Bronchial epithelial cell (primary cell): ENCODE data around the gene SEC14L5. TPM values are rescaled to one million over a fixed set of nuclear protein-coding genes. Genes with fewer than 3 reads are reported as not detected.

Experiments
- DNase-seq: peaks from one replicate; pipeline ENCODE4 v3.0.0-alpha.2; 2010; ENCODE audit warnings: low read depth
- FAIRE-seq: peaks from 2 replicates; lab custom pipeline; 2011; peaks lifted over from hg19 to GRCh38; lab: Jason Lieb, UNC
- H3K27me3 ChIP-seq: 2 replicates; pipeline ENCODE4 v1.5.1; 2011; ENCODE audit warnings: low read length; ENCODE audit not compliant: control insufficient read depth, insufficient read depth
- H3K36me3 ChIP-seq: 2 replicates; pipeline ENCODE4 v1.5.1; 2011; ENCODE audit warnings: low read length; ENCODE audit not compliant: control insufficient read depth, insufficient read depth
- H3K4me3 ChIP-seq: 2 replicates; pipeline ENCODE4 v1.5.1; 2011; ENCODE audit warnings: mild to moderate bottlenecking, low read depth, low read length, control low read depth
- total RNA-seq: library from RNA; depleted of rRNA; stranded (reverse); fragments of >200 nt; gene quantifications from 2 replicates; pipeline ENCODE4 v1.2.1, GENCODE V29; 2014
- TF ChIP-seq, protein P1 (sequence below): IDR thresholded peaks from 2 replicates; pipeline ENCODE4 v1.5.1; 2011; ENCODE audit warnings: mild to moderate bottlenecking, moderate library complexity, low read length, control low read depth, inconsistent platforms; ENCODE audit not compliant: insufficient read depth, severe bottlenecking

The SEC14L5 gene
- total RNA-seq, 1 donor from 2014 or later = under 0.01 TPM

GRCh38 chr16:5003828-5004227, 45.7 kb downstream of the SEC14L5 start:
- TF ChIP-seq, protein P1, sequence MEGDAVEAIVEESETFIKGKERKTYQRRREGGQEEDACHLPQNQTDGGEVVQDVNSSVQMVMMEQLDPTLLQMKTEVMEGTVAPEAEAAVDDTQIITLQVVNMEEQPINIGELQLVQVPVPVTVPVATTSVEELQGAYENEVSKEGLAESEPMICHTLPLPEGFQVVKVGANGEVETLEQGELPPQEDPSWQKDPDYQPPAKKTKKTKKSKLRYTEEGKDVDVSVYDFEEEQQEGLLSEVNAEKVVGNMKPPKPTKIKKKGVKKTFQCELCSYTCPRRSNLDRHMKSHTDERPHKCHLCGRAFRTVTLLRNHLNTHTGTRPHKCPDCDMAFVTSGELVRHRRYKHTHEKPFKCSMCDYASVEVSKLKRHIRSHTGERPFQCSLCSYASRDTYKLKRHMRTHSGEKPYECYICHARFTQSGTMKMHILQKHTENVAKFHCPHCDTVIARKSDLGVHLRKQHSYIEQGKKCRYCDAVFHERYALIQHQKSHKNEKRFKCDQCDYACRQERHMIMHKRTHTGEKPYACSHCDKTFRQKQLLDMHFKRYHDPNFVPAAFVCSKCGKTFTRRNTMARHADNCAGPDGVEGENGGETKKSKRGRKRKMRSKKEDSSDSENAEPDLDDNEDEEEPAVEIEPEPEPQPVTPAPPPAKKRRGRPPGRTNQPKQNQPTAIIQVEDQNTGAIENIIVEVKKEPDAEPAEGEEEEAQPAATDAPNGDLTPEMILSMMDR = no peak
- H3K36me3 ChIP-seq = no peaks in the 10 kb centered on the region
- H3K4me3 ChIP-seq = no peak overlapping the region
- no peak for DNase-seq
- no peaks in the 10 kb centered on the region for H3K27me3 ChIP-seq
- FAIRE-seq = no peak

DNA sequence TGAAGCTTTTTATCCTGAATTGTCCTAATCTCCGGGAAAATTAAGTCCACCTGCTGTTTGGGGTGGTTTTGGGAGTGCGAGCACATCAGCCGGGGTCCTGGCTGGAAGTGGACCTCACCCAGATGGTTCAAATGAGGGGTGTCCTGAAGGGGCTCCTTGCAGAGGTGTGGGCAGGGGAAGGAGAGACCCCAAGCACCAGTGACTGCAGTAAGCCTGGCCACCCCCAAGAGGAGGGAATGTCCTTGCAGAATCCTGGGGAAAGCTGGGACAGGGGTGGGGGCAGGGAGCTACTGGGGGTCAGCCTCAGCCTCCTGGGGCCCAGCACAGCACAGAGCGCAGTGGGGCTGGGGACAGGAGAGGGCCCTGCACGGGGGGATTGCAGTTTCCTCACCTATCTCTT, 46.2 kb downstream of the SEC14L5 start:
- H3K27me3 ChIP-seq = no peaks in the 10 kb centered on the region
- no peaks in the 10 kb centered on the region for H3K36me3 ChIP-seq
- TF ChIP-seq, protein P1 = no peak
- no peak for FAIRE-seq
- H3K4me3 ChIP-seq = no peak overlapping the region
- no peak for DNase-seq

- DNase-seq = no peak
- no peaks in the 10 kb centered on the region for H3K36me3 ChIP-seq
- peaks cover 3% of the 10 kb centered on the region for H3K27me3 ChIP-seq
- no peak overlapping the region for H3K4me3 ChIP-seq
- TF ChIP-seq, protein P1 = no peak
- no peak for FAIRE-seq
Observed at GRCh38 chr16:5005916-5006315, 47.8 kb downstream of the SEC14L5 start.

- Histone ChIP-seq H3K36me3 (no peaks in the 10 kb centered on the region), H3K4me3 (no peak overlapping the region), H3K27me3 (peaks cover 4% of the 10 kb centered on the region)
- TF ChIP-seq, protein P1 = no peak
- FAIRE-seq (no peak), DNase-seq (no peak)
Observed at GRCh38 chr16:5006348-5007193, 48.4 kb downstream of the SEC14L5 start.

DNA sequence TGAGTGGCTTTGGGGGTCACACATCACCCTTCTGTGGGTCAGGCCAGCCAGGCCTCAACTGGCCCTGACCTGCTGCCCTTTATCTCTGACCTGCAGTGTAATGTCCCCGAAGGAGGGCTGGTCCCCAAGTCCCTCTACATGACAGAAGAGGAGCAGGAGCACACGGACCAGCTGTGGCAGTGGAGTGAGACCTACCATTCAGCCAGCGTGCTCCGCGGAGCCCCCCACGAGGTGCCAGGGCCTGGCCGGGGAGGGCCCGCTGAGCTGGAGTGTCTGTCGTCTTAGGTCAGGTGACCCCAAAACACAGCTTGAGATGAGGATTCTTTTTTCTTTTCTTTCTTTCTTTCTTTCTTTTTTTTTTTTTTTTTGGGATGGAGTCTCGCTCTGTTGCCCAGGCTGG, 49.1 kb downstream of the SEC14L5 start:
- Histone ChIP-seq H3K4me3 (no peak overlapping the region), H3K36me3 (no peaks in the 10 kb centered on the region), H3K27me3 (peaks cover 4% of the 10 kb centered on the region)
- DNase-seq (no peak), FAIRE-seq (no peak)
- TF ChIP-seq, protein P1 = no peak
